GM21717 (cell line): ENCODE measurements around the gene PRELID1.
"Not testable (repeated sequence)": the region's sequence is repeated elsewhere in the genome, so short reads cannot be mapped to it uniquely, and the experiment has no call there.

ENCODE experiments used
- ATAC-seq: cut with Tn5 transposase; IDR thresholded peaks from one replicate; pipeline ENCODE4 v1.9.1; 2021; ENCODE audit warnings: mild to moderate bottlenecking, moderate library complexity; ENCODE audit not compliant: unreplicated experiment

The PRELID1 gene

GRCh38 chr5:177303121-177303924 is at the start of gene PRELID1, which contains the start of gene RAB24:
Gene PRELID1, plus strand, starts transcription at chr5:177303799. Its CDS starts 187 bp downstream, at chr5:177303986.
Gene RAB24, minus strand, starts transcription at chr5:177303719. Its CDS starts 431 bp downstream, at chr5:177303288.
- ATAC-seq: peak; percentile 43

- no peak for ATAC-seq
These were observed 47.3 kb upstream of the PRELID1 start for GRCh38 chr5:177256296-177256695.

GRCh38 chr5:177258711-177259110 is 44.9 kb upstream of the PRELID1 start:
- ATAC-seq: not testable (repeated sequence)

- no peak for ATAC-seq
These were observed 42.6 kb upstream of the PRELID1 start for GRCh38 chr5:177260961-177261360.

GRCh38 chr5:177261510-177261909 is 42.1 kb upstream of the PRELID1 start:
- no peak for ATAC-seq

- ATAC-seq: no peak
These were observed 39.4 kb upstream of the PRELID1 start for GRCh38 chr5:177264178-177264577.

GRCh38 chr5:177265395-177265794 is 38.2 kb upstream of the PRELID1 start:
- no peak for ATAC-seq

GRCh38 chr5:177269232-177269895 is 34.2 kb upstream of the PRELID1 start:
- no peak for ATAC-seq

GRCh38 chr5:177269976-177270375 is 33.6 kb upstream of the PRELID1 start:
- no peak for ATAC-seq

GRCh38 chr5:177270653-177271052 is 32.9 kb upstream of the PRELID1 start:
- no peak for ATAC-seq

GRCh38 chr5:177271113-177271512 is 32.5 kb upstream of the PRELID1 start:
- ATAC-seq: no peak

- ATAC-seq: no peak
These were observed 27.7 kb upstream of the PRELID1 start for GRCh38 chr5:177275883-177276282.

- no peak for ATAC-seq
These were observed 26.7 kb upstream of the PRELID1 start for GRCh38 chr5:177276886-177277285.

- no peak for ATAC-seq
These were observed 15.4 kb upstream of the PRELID1 start for GRCh38 chr5:177288191-177288590.

- no peak for ATAC-seq
These were observed 12.6 kb upstream of the PRELID1 start for GRCh38 chr5:177290816-177291596.

GRCh38 chr5:177291735-177292134 is 11.9 kb upstream of the PRELID1 start:
- ATAC-seq: no peak

GRCh38 chr5:177293819-177294581 is 9.6 kb upstream of the PRELID1 start:
- ATAC-seq: no peak

GRCh38 chr5:177294632-177295031 is 9.0 kb upstream of the PRELID1 start:
- ATAC-seq: no peak

- no peak for ATAC-seq
These were observed 7.7 kb upstream of the PRELID1 start for GRCh38 chr5:177295924-177296323.

GRCh38 chr5:177296581-177296980 is 7.0 kb upstream of the PRELID1 start:
- no peak for ATAC-seq

GRCh38 chr5:177297922-177298321 is 5.7 kb upstream of the PRELID1 start:
- ATAC-seq: no peak
